Liver (tissue), 9 donors: ENCODE results near the gene BTBD8. TPM values are rescaled to one million over a fixed set of nuclear protein-coding genes. Genes with fewer than 3 reads are reported as not detected.

Experiments
- DNase-seq: peaks from one replicate; pipeline ENCODE4 v3.0.0-alpha.2; 2017; ENCODE audit warnings: low spot score
- H3K27ac ChIP-seq, 2 donors: one replicate each; pipeline ENCODE4 v1.7.0; 2013; ENCODE audit warnings: inconsistent platforms in 2 of 2, low read length in 2 of 2, control low read depth in 1 of 2, low read depth in 1 of 2, mild to moderate bottlenecking in 1 of 2
- H3K27me3 ChIP-seq, 4 donors: one replicate each; pipeline versions ENCODE4 v1.6.1 to v1.7.0; 2013; ENCODE audit warnings: low read length in 3 of 4, inconsistent platforms in 1 of 4, mild to moderate bottlenecking in 1 of 4, moderate library complexity in 1 of 4; ENCODE audit not compliant: control insufficient read depth in 4 of 4, insufficient read depth in 4 of 4
- H3K36me3 ChIP-seq, 4 donors: one replicate each; pipeline versions ENCODE4 v1.6.1 to v1.7.0; 2013; ENCODE audit warnings: low read length in 3 of 4, mild to moderate bottlenecking in 3 of 4, low read depth in 1 of 4, moderate library complexity in 1 of 4; ENCODE audit not compliant: control insufficient read depth in 4 of 4, insufficient read depth in 3 of 4
- H3K4me1 ChIP-seq, 4 donors: one replicate each; pipeline versions ENCODE4 v1.6.1 to v1.7.0; 2013; ENCODE audit warnings: low read length in 3 of 4, mild to moderate bottlenecking in 3 of 4, moderate library complexity in 1 of 4; ENCODE audit not compliant: control insufficient read depth in 4 of 4, insufficient read depth in 4 of 4
- H3K4me3 ChIP-seq, 3 donors: one replicate each; pipeline versions ENCODE4 v1.6.1 to v1.7.0; 2013; ENCODE audit warnings: low read length in 3 of 3, control low read depth in 1 of 3, low read depth in 1 of 3, mild to moderate bottlenecking in 1 of 3
- H3K9ac ChIP-seq, 2 donors: one replicate each; pipeline ENCODE4 v1.7.0; 2013; ENCODE audit warnings: low read length in 2 of 2, mild to moderate bottlenecking in 2 of 2, moderate library complexity in 2 of 2, control low read depth in 1 of 2, low read depth in 1 of 2
- H3K9me3 ChIP-seq, 4 donors: one replicate each; pipeline versions ENCODE4 v1.6.1 to v1.7.0; 2013; ENCODE audit warnings: low read length in 3 of 4; ENCODE audit not compliant: control insufficient read depth in 4 of 4
- CTCF ChIP-seq: fragments of 150-350 bp; IDR thresholded peaks from 2 replicates; pipeline ENCODE4 v1.5.1; 2017; ENCODE audit warnings: improper control_type of control experiment, low read depth, low read length; ENCODE audit not compliant: missing input control
- EGR1 ChIP-seq, 2 donors: IDR thresholded peaks; 2 replicates each; pipeline ENCODE4 v1.6.1; 2016 to 2018; ENCODE audit warnings: antibody characterized with exemption in 2 of 2, low read depth in 2 of 2
- FOXA2 ChIP-seq: IDR thresholded peaks from 2 replicates; pipeline ENCODE4 v1.6.1; 2016; ENCODE audit warnings: antibody characterized with exemption
- HNF4G ChIP-seq: IDR thresholded peaks from 2 replicates; pipeline ENCODE4 v1.6.1; 2016; ENCODE audit warnings: antibody characterized with exemption
- JUND ChIP-seq, 2 donors: IDR thresholded peaks; 2 replicates each; pipeline ENCODE4 v1.6.1; 2016; ENCODE audit warnings: antibody characterized with exemption in 2 of 2
- NR2F2 ChIP-seq: IDR thresholded peaks from 2 replicates; pipeline ENCODE4 v1.6.1; 2016; ENCODE audit warnings: antibody characterized with exemption
- REST ChIP-seq: IDR thresholded peaks from 2 replicates; pipeline ENCODE4 v1.6.1; 2016; ENCODE audit warnings: antibody characterized with exemption, mild to moderate bottlenecking
- RXRA ChIP-seq, 2 donors: IDR thresholded peaks; 2 replicates each; pipeline ENCODE4 v1.6.1; 2017 to 2018; ENCODE audit warnings: antibody characterized with exemption in 2 of 2, mild to moderate bottlenecking in 1 of 2
- SP1 ChIP-seq: IDR thresholded peaks from 2 replicates; pipeline ENCODE4 v1.6.1; 2018; ENCODE audit warnings: antibody characterized with exemption, mild to moderate bottlenecking
- WGBS: extraction: QIAGEN DNeasy Blood & Tissue Kit; methylation state at CpG from one replicate; pipeline ENCODE4 v1.1.7; 2013; 5-methylcytosine and 5-hydroxymethylcytosine counted together
- polyA plus RNA-seq, 2 donors: library from polyadenylated mRNA; stranded (reverse) in 1 of 2; unstranded in 1 of 2; fragments of 200-250 nt in 1 of 2; fragments of >200 nt in 1 of 2; fragmentation: Nextera tagmentation in 1 of 2; extraction: Ambion mirVana in 1 of 2; gene quantifications; one replicate each; pipeline versions ENCODE4 v1.2.1 to v1.2.3, GENCODE V29; 2013 to 2015
- total RNA-seq, 2 donors: library from RNA; depleted of rRNA; stranded (reverse); fragments of >200 nt; gene quantifications; one replicate each; pipeline ENCODE4 v1.2.3, GENCODE V29; 2014
- TF ChIP-seq, protein P1 (sequence below): IDR thresholded peaks from 2 replicates; pipeline ENCODE4 v1.6.1; 2016; ENCODE audit warnings: antibody characterized with exemption
- donor health status: healthy.
- donor health status: healthy.
- donor health status: healthy.
- donor health status: healthy.
- donor health status: healthy.

The BTBD8 gene
- total and polyA plus RNA-seq, 4 donors = 0.47 to 1.8 (median 1.1) TPM

GRCh38 chr1:92201973-92202372 lies 121.8 kb downstream of the BTBD8 start:
- Histone ChIP-seq H3K9me3 (peaks cover 0 to 3% (median 2%) of the 10 kb centered on the region in 4 donors), H3K27ac (no peak overlapping the region), H3K4me3 (no peak overlapping the region), H3K9ac (no peak overlapping the region), H3K27me3 (no peaks in the 10 kb centered on the region), H3K4me1 (no peaks in the 10 kb centered on the region), H3K36me3 (no peaks in the 10 kb centered on the region)
- WGBS = 84% methylated on average over 5 of the region's 5 CpGs
- DNase-seq = no peak
- TF ChIP-seq, protein P1, sequence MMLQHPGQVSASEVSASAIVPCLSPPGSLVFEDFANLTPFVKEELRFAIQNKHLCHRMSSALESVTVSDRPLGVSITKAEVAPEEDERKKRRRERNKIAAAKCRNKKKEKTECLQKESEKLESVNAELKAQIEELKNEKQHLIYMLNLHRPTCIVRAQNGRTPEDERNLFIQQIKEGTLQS = no peak
- TF ChIP-seq REST = no peak
- TF ChIP-seq CTCF = no peak
- no peak for TF ChIP-seq FOXA2
- no peak for TF ChIP-seq HNF4G
- TF ChIP-seq SP1 = no peak
- no peak for TF ChIP-seq EGR1 (IDR thresholded peaks at IDR 0.05; ENCODE audit: low read depth in 2 of 2)

- Histone ChIP-seq H3K9ac (no peak overlapping the region), H3K9me3 (peaks cover 0 to 4% (median 2%) of the 10 kb centered on the region in 4 donors), H3K4me1 (no peaks in the 10 kb centered on the region), H3K27ac (no peak overlapping the region), H3K27me3 (no peaks in the 10 kb centered on the region), H3K36me3 (no peaks in the 10 kb centered on the region), H3K4me3 (no peak overlapping the region)
- no peak for TF ChIP-seq EGR1 (IDR thresholded peaks at IDR 0.05; ENCODE audit: low read depth in 2 of 2)
- TF ChIP-seq RXRA (IDR thresholded peaks at IDR 0.05) = no peak
- TF ChIP-seq CTCF = no peak
- TF ChIP-seq NR2F2 = no peak
- TF ChIP-seq JUND (IDR thresholded peaks at IDR 0.05) = no peak
- no peak for TF ChIP-seq REST
- no peak for DNase-seq
These were observed 123.0 kb downstream of the BTBD8 start for GRCh38 chr1:92203105-92203504.
